OCI-LY1 (cell line): ENCODE measurements around the gene ARHGAP11B.
"Not testable (repeated sequence)": the region's sequence is repeated elsewhere in the genome, so short reads cannot be mapped to it uniquely, and the experiment has no call there.

Experiments
- CTCF ChIP-seq: fragments of 200-600 bp; sonication (generic), shearing (Covaris generic); IDR thresholded peaks from 2 replicates; pipeline ENCODE4 v1.5.1; 2017; ENCODE audit warnings: mild to moderate bottlenecking, antibody characterized with exemption, low read length, moderate library complexity, mixed read lengths
- EZH2 ChIP-seq: fragments of 200-600 bp; sonication (generic), shearing (Covaris generic); IDR thresholded peaks from 2 replicates; pipeline ENCODE4 v1.8.0; 2017; ENCODE audit warnings: borderline replicate concordance, mixed run types, mild to moderate bottlenecking, antibody characterized with exemption, low read length, moderate library complexity, mixed read lengths

GRCh38 chr15:30603796-30604195 is 22.1 kb upstream of the ARHGAP11B start, which contains the start of gene GOLGA8H:
- TF ChIP-seq CTCF, EZH2: not testable (repeated sequence)
